Thyroid gland (tissue), 4 donors: Measurements from ENCODE around the gene ZNF648.

ENCODE experiments used
- POLR2A ChIP-seq, 2 donors: fragments of 450-650 bp; IDR thresholded peaks; one replicate each; pipeline ENCODE4 v1.6.1; 2017; ENCODE audit warnings: antibody characterized with exemption in 2 of 2, mild to moderate bottlenecking in 2 of 2, moderate library complexity in 1 of 2
- TF ChIP-seq, protein P1 (sequence below), 6 experiments: fragments of 200-600 bp in 3 of 6; fragments of 450-650 bp in 3 of 6; sonication (generic) in 3 of 6; IDR thresholded peaks; one replicate each; pipeline ENCODE4 v1.5.1; 2016 to 2019; ENCODE audit warnings: antibody characterized with exemption in 6 of 6, mild to moderate bottlenecking in 2 of 6, inconsistent platforms in 1 of 6, moderate library complexity in 1 of 6

- TF ChIP-seq, protein P1, sequence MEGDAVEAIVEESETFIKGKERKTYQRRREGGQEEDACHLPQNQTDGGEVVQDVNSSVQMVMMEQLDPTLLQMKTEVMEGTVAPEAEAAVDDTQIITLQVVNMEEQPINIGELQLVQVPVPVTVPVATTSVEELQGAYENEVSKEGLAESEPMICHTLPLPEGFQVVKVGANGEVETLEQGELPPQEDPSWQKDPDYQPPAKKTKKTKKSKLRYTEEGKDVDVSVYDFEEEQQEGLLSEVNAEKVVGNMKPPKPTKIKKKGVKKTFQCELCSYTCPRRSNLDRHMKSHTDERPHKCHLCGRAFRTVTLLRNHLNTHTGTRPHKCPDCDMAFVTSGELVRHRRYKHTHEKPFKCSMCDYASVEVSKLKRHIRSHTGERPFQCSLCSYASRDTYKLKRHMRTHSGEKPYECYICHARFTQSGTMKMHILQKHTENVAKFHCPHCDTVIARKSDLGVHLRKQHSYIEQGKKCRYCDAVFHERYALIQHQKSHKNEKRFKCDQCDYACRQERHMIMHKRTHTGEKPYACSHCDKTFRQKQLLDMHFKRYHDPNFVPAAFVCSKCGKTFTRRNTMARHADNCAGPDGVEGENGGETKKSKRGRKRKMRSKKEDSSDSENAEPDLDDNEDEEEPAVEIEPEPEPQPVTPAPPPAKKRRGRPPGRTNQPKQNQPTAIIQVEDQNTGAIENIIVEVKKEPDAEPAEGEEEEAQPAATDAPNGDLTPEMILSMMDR (IDR thresholded peaks at IDR 0.05), result no peak
- TF ChIP-seq POLR2A (IDR thresholded peaks at IDR 0.05), result no peak
Measured at GRCh38 chr1:182032251-182032650, 29.3 kb downstream of the ZNF648 start.
